ENCODE data around the gene SYN1.

SYN1 gene

DNA sequence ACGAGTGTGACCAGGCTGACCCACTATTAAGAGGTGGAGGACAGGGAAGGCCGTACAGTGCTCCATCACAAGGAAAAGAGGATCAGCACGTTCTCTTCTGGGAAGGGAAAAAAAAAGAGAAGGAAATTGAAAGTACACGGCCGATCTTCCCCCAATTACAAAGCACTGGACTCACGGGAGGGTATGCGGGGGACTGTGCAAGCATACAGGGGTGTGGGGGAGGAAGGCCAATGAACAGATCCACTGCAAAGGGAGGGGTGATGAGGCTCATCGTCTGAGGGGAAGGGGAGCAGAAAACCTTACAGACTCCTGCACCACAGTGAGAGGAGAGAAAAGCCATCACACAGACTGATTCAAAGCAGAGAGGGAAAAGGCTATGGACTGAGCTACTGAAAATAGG lies 29.6 kb upstream of the SYN1 start:
- DNase-seq: no peak
- Histone ChIP-seq H3K4ac (ENCODE audit: low read depth, low read length) (no peak overlapping the region), H2AK5ac (ENCODE audit: low read length) (no peak overlapping the region), H3K79me1 (ENCODE audit: low read length) (no peaks in the 10 kb centered on the region), H3K9ac (ENCODE audit: low read length) (peak overlapping the region; percentile 65), H2BK5ac (ENCODE audit: low read length) (no peak overlapping the region), H3K18ac (ENCODE audit: low read length) (no peak overlapping the region), H3K4me1 (ENCODE audit: control insufficient read depth, low read depth, low read length) (no peaks in the 10 kb centered on the region), H2BK15ac (replicated peaks; ENCODE audit: low read depth) (no peak overlapping the region), H4K8ac (ENCODE audit: low read depth, low read length) (no peak overlapping the region), H3K27ac (ENCODE audit: low read depth, low read length) (no peak overlapping the region), H4K5ac (ENCODE audit: low read length) (no peak overlapping the region), H3K23ac (ENCODE audit: low read length) (no peak overlapping the region), H3K4me2 (ENCODE audit: low read length) (peak overlapping the region; percentile 38), H2BK120ac (ENCODE audit: low read depth, low read length) (no peak overlapping the region), H3K56ac (ENCODE audit: low read length) (peak overlapping the region; percentile 56), H3K36me3 (ENCODE audit: control insufficient read depth, insufficient read depth, low read length) (no peaks in the 10 kb centered on the region), H3K4me3 (ENCODE audit: low read length) (no peak overlapping the region), H3K27me3 (ENCODE audit: insufficient read depth, low read length, poor library complexity) (no peaks in the 10 kb centered on the region), H3K79me2 (ENCODE audit: control insufficient read depth, insufficient read depth, low read length) (peaks cover 3% of the 10 kb centered on the region)
- no CpG with 5 or more reads among the region's 8 CpGs for WGBS (ENCODE audit: extremely low coverage, insufficient coverage, low lambda C conversion rate)

DNA sequence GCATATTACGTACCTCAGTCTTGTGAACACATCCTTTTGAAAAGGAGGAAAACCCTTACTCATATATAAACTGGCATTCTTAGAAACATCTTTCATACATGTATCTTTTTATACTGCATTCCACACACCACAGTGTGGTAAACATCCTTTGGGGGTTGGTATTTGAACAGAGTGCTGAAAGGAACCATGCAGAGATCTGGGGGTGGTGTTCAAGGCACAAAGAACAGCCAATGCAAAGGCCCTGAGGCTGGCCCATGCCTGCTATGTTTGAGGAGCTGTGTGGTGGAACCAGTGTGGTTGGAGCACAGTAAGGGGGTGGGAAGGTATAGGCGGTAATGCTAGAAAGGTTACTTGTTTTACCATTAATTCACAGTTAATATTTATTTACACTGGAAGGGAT lies 28.7 kb upstream of the SYN1 start:
- Histone ChIP-seq H3K9ac (ENCODE audit: low read length) (no peak overlapping the region), H3K36me3 (ENCODE audit: control insufficient read depth, insufficient read depth, low read length) (no peaks in the 10 kb centered on the region), H3K4me1 (ENCODE audit: control insufficient read depth, low read depth, low read length) (no peaks in the 10 kb centered on the region), H3K27ac (ENCODE audit: low read depth, low read length) (no peak overlapping the region), H2AK5ac (ENCODE audit: low read length) (no peak overlapping the region), H4K8ac (ENCODE audit: low read depth, low read length) (no peak overlapping the region), H3K56ac (ENCODE audit: low read length) (no peak overlapping the region), H4K5ac (ENCODE audit: low read length) (no peak overlapping the region), H3K4ac (ENCODE audit: low read depth, low read length) (no peak overlapping the region), H2BK120ac (ENCODE audit: low read depth, low read length) (no peak overlapping the region), H2BK15ac (replicated peaks; ENCODE audit: low read depth) (no peak overlapping the region), H3K18ac (ENCODE audit: low read length) (no peak overlapping the region), H3K4me3 (ENCODE audit: low read length) (no peak overlapping the region), H3K79me1 (ENCODE audit: low read length) (no peaks in the 10 kb centered on the region), H3K79me2 (ENCODE audit: control insufficient read depth, insufficient read depth, low read length) (peaks cover 3% of the 10 kb centered on the region), H2BK5ac (ENCODE audit: low read length) (no peak overlapping the region), H3K23ac (ENCODE audit: low read length) (no peak overlapping the region), H3K4me2 (ENCODE audit: low read length) (no peak overlapping the region), H3K27me3 (ENCODE audit: insufficient read depth, low read length, poor library complexity) (no peaks in the 10 kb centered on the region)
- no peak for DNase-seq
- no CpG with 5 or more reads among the region's 2 CpGs for WGBS (ENCODE audit: extremely low coverage, insufficient coverage, low lambda C conversion rate)

DNA sequence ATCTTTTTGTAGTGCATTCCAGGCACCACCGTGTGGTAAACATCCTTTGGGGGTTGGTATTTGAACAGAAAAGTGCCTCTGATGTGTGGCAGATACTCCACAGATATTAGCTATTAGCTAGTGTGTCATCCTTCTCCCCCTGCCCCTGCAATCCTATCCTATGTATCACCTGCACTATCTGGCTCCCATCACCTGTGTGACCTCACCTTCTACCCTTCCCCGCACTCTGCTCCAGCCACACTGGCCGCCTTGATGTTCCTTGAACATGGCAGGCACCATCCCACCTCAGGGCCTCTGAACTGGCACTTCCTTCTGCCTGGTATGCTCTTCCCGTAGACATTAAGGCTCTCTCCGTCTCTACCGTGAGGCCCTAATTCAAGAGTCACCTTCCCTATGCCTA lies 27.0 kb upstream of the SYN1 start:
- Histone ChIP-seq H2BK15ac (replicated peaks; ENCODE audit: low read depth) (no peak overlapping the region), H3K56ac (ENCODE audit: low read length) (no peak overlapping the region), H3K18ac (ENCODE audit: low read length) (no peak overlapping the region), H2AK5ac (ENCODE audit: low read length) (no peak overlapping the region), H3K9ac (ENCODE audit: low read length) (no peak overlapping the region), H3K4me3 (ENCODE audit: low read length) (no peak overlapping the region), H3K27me3 (ENCODE audit: insufficient read depth, low read length, poor library complexity) (no peaks in the 10 kb centered on the region), H3K4me1 (ENCODE audit: control insufficient read depth, low read depth, low read length) (no peaks in the 10 kb centered on the region), H3K23ac (ENCODE audit: low read length) (no peak overlapping the region), H4K5ac (ENCODE audit: low read length) (no peak overlapping the region), H3K4ac (ENCODE audit: low read depth, low read length) (no peak overlapping the region), H3K79me1 (ENCODE audit: low read length) (no peaks in the 10 kb centered on the region), H3K79me2 (ENCODE audit: control insufficient read depth, insufficient read depth, low read length) (peaks cover 3% of the 10 kb centered on the region), H3K27ac (ENCODE audit: low read depth, low read length) (no peak overlapping the region), H4K8ac (ENCODE audit: low read depth, low read length) (no peak overlapping the region), H3K36me3 (ENCODE audit: control insufficient read depth, insufficient read depth, low read length) (no peaks in the 10 kb centered on the region), H2BK120ac (ENCODE audit: low read depth, low read length) (no peak overlapping the region), H2BK5ac (ENCODE audit: low read length) (no peak overlapping the region), H3K4me2 (ENCODE audit: low read length) (no peak overlapping the region)
- DNase-seq: no peak
- no CpG with 5 or more reads among the region's 6 CpGs for WGBS (ENCODE audit: extremely low coverage, insufficient coverage, low lambda C conversion rate)

DNA sequence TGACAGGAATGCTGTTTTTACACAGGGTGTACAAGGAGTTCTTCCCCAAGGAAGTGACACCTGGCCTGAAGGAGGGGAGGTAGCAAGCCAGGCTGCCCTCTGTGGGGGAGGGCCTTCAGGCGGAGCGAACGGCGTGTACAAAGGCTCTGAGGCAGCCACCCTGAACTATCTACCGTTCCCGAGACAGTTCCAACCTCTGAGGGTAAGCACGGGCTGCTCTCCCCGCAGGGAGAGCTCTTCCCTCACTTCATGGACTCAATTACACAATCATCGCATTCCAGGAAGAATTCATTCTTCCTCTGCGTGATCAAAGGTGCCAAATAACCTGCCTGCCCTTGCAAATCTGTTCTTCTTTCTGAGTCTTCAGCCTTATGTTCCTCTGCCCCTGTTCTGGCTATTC lies 25.9 kb upstream of the SYN1 start:
- Histone ChIP-seq H3K9ac (ENCODE audit: low read length) (no peak overlapping the region), H2BK120ac (ENCODE audit: low read depth, low read length) (no peak overlapping the region), H2BK15ac (replicated peaks; ENCODE audit: low read depth) (no peak overlapping the region), H4K8ac (ENCODE audit: low read depth, low read length) (no peak overlapping the region), H3K27me3 (ENCODE audit: insufficient read depth, low read length, poor library complexity) (no peaks in the 10 kb centered on the region), H2BK5ac (ENCODE audit: low read length) (no peak overlapping the region), H2AK5ac (ENCODE audit: low read length) (no peak overlapping the region), H3K36me3 (ENCODE audit: control insufficient read depth, insufficient read depth, low read length) (peaks cover 2% of the 10 kb centered on the region), H3K18ac (ENCODE audit: low read length) (no peak overlapping the region), H3K79me2 (ENCODE audit: control insufficient read depth, insufficient read depth, low read length) (peaks cover 3% of the 10 kb centered on the region), H3K4ac (ENCODE audit: low read depth, low read length) (no peak overlapping the region), H3K4me1 (ENCODE audit: control insufficient read depth, low read depth, low read length) (no peaks in the 10 kb centered on the region), H3K4me2 (ENCODE audit: low read length) (no peak overlapping the region), H3K27ac (ENCODE audit: low read depth, low read length) (no peak overlapping the region), H3K56ac (ENCODE audit: low read length) (no peak overlapping the region), H3K79me1 (ENCODE audit: low read length) (no peaks in the 10 kb centered on the region), H3K23ac (ENCODE audit: low read length) (no peak overlapping the region), H3K4me3 (ENCODE audit: low read length) (no peak overlapping the region), H4K5ac (ENCODE audit: low read length) (no peak overlapping the region)
- DNase-seq: no peak
- WGBS (ENCODE audit: extremely low coverage, insufficient coverage, low lambda C conversion rate): no CpG with 5 or more reads among the region's 10 CpGs

DNA sequence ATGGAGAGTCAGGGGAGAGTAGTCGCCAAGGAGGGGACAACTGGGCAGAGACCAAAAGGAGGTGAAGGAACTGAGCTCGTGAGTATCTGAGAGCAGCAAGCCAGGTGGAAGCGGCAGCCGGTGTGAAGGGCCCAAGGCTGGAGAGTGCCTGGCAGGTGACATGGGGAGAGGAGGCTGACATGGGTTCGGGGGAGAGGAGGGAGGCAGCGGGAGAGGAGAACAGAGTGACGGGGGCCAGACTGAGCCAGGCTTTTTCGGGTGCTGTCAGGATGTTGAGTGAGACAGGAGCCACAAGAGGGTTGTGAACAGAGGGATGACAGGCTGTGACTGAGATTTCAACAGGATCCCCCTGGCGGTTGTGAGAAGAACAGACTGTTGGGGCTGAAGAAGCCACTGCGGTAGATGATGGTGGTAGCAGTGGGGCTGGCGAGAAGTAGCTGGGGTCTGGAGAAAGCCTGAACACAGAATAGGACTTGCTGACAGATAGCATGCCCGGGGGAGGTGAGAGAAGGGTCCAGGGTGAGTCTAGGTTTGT lies 25.0 kb upstream of the SYN1 start:
- Histone ChIP-seq H3K56ac (ENCODE audit: low read length) (no peak overlapping the region), H3K79me2 (ENCODE audit: control insufficient read depth, insufficient read depth, low read length) (peaks cover 3% of the 10 kb centered on the region), H4K5ac (ENCODE audit: low read length) (no peak overlapping the region), H3K23ac (ENCODE audit: low read length) (no peak overlapping the region), H3K4ac (ENCODE audit: low read depth, low read length) (no peak overlapping the region), H2AK5ac (ENCODE audit: low read length) (no peak overlapping the region), H2BK15ac (replicated peaks; ENCODE audit: low read depth) (no peak overlapping the region), H3K27ac (ENCODE audit: low read depth, low read length) (no peak overlapping the region), H3K9ac (ENCODE audit: low read length) (no peak overlapping the region), H4K8ac (ENCODE audit: low read depth, low read length) (no peak overlapping the region), H3K36me3 (ENCODE audit: control insufficient read depth, insufficient read depth, low read length) (peaks cover 2% of the 10 kb centered on the region), H2BK5ac (ENCODE audit: low read length) (no peak overlapping the region), H3K79me1 (ENCODE audit: low read length) (no peaks in the 10 kb centered on the region), H3K4me2 (ENCODE audit: low read length) (no peak overlapping the region), H2BK120ac (ENCODE audit: low read depth, low read length) (no peak overlapping the region), H3K4me3 (ENCODE audit: low read length) (no peak overlapping the region), H3K27me3 (ENCODE audit: insufficient read depth, low read length, poor library complexity) (no peaks in the 10 kb centered on the region), H3K4me1 (ENCODE audit: control insufficient read depth, low read depth, low read length) (no peaks in the 10 kb centered on the region), H3K18ac (ENCODE audit: low read length) (no peak overlapping the region)
- peak; percentile 78 for DNase-seq
- WGBS (ENCODE audit: extremely low coverage, insufficient coverage, low lambda C conversion rate): no CpG with 5 or more reads among the region's 12 CpGs

DNA sequence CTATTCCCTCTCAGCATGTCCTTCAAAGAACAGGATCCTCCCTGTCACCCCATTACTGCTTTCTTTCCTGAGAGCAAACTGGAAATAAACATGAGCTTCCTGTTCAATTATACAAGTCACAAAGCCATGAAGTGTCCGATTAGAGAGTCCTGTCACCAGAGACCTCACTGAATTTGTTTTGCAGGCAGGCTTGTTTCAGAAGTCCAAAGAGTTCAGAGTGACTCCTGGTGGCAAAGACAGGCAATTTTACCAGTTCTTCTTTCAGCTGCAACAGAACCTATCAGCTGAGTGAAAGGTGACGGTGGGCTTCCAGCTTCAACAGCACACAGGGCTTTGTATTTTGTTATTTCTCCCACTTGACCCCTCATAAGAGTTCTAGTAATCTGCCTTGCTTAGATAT lies 24.3 kb upstream of the SYN1 start:
- WGBS (ENCODE audit: extremely low coverage, insufficient coverage, low lambda C conversion rate): no CpG with 5 or more reads among the region's 2 CpGs

More for the DNA sequence above, 24.3 kb upstream of the SYN1 start:
- H3K4me1 ChIP-seq (ENCODE audit: control insufficient read depth, low read depth, low read length): no peaks in the 10 kb centered on the region
- H3K27ac ChIP-seq (ENCODE audit: low read depth, low read length): no peak overlapping the region
- peaks cover 2% of the 10 kb centered on the region for H3K36me3 ChIP-seq (ENCODE audit: control insufficient read depth, insufficient read depth, low read length)
- no peak overlapping the region for H3K23ac ChIP-seq (ENCODE audit: low read length)
- H3K79me2 ChIP-seq (ENCODE audit: control insufficient read depth, insufficient read depth, low read length): no peaks in the 10 kb centered on the region
- H3K4ac ChIP-seq (ENCODE audit: low read depth, low read length): no peak overlapping the region
- no peak overlapping the region for H4K5ac ChIP-seq (ENCODE audit: low read length)
- no peak overlapping the region for H2BK15ac ChIP-seq (replicated peaks; ENCODE audit: low read depth)
- H2BK120ac ChIP-seq (ENCODE audit: low read depth, low read length): no peak overlapping the region
- H3K56ac ChIP-seq (ENCODE audit: low read length): no peak overlapping the region
- H3K27me3 ChIP-seq (ENCODE audit: insufficient read depth, low read length, poor library complexity): no peaks in the 10 kb centered on the region
- no peaks in the 10 kb centered on the region for H3K79me1 ChIP-seq (ENCODE audit: low read length)
- H4K8ac ChIP-seq (ENCODE audit: low read depth, low read length): no peak overlapping the region
- H3K4me2 ChIP-seq (ENCODE audit: low read length): no peak overlapping the region
- H2BK5ac ChIP-seq (ENCODE audit: low read length): no peak overlapping the region
- H3K9ac ChIP-seq (ENCODE audit: low read length): no peak overlapping the region
- no peak overlapping the region for H3K18ac ChIP-seq (ENCODE audit: low read length)
- DNase-seq: peak; percentile 48
- no peak overlapping the region for H2AK5ac ChIP-seq (ENCODE audit: low read length)
- H3K4me3 ChIP-seq (ENCODE audit: low read length): no peak overlapping the region

Data from mesendoderm (in vitro differentiated cells).